ENCODE results near the gene OR3A2. TPM values are rescaled to one million over a fixed set of nuclear protein-coding genes. Genes with fewer than 3 reads are reported as not detected.

OR3A2 gene
- total RNA-seq, 1 experiment from 2014 or later: not detected

- H2AFZ ChIP-seq (ENCODE audit: low read depth, low read length, poor library complexity, severe bottlenecking): no peak overlapping the region
- no peaks in the 10 kb centered on the region for H3K9me2 ChIP-seq (ENCODE audit: insufficient read depth)
- POLR2A ChIA-PET: no interaction called here
- no peaks in the 10 kb centered on the region for H4K20me1 ChIP-seq (ENCODE audit: insufficient read depth)
- no peaks in the 10 kb centered on the region for H3K4me1 ChIP-seq (ENCODE audit: control insufficient read depth in 1 of 2, insufficient read depth in 2 of 2, low read length in 2 of 2)
- no TSS peak for BruUV-seq (replicated peaks)
- DNase-seq (ENCODE audit: low read depth, low spot score): no peak
- no peaks in the 10 kb centered on the region for H3K79me2 ChIP-seq (ENCODE audit: insufficient read depth, low read length)
- TF ChIP-seq TCF7L2 (IDR thresholded peaks at IDR 0.05; ENCODE audit: borderline replicate concordance, extremely low read depth, insufficient read depth, insufficient read length): no peak
- no peak for TF ChIP-seq SP1 (IDR thresholded peaks at IDR 0.05; ENCODE audit: low read depth)
- no peak for TF ChIP-seq POLR2A (IDR thresholded peaks at IDR 0.05; ENCODE audit: borderline replicate concordance, extremely low read depth, insufficient read depth, insufficient read length)
- TF ChIP-seq CTCF (IDR thresholded peaks at IDR 0.05 in 2 of 3, conservative IDR thresholded peaks at IDR 0.05 in 1 of 3; ENCODE audit: borderline replicate concordance in 1 of 3, insufficient read depth in 1 of 3, low read depth in 2 of 3, low read length in 2 of 3): no peak
- TF ChIP-seq EGR1 (IDR thresholded peaks at IDR 0.05; ENCODE audit: low read depth): no peak
- no peak for TF ChIP-seq CBX3 (IDR thresholded peaks at IDR 0.05; ENCODE audit: low read depth)
- TF ChIP-seq RAD21 (IDR thresholded peaks at IDR 0.05; ENCODE audit: low read depth): no peak
- no peak for TF ChIP-seq MAX (IDR thresholded peaks at IDR 0.05)
- TF ChIP-seq JUND (IDR thresholded peaks at IDR 0.05): no peak
- no peak for TF ChIP-seq CEBPB (IDR thresholded peaks at IDR 0.05; ENCODE audit: low read depth)
- no peak for TF ChIP-seq EZH2 (IDR thresholded peaks at IDR 0.05)
- TF ChIP-seq ZFX (IDR thresholded peaks at IDR 0.05): no peak
- TF ChIP-seq SRF (IDR thresholded peaks at IDR 0.05; ENCODE audit: low read depth): no peak
- H3K4me2 ChIP-seq (ENCODE audit: low read length): no peak overlapping the region
- RAD21 ChIA-PET (ENCODE audit: low non-redundant PET in 1 of 2, low total read pairs in 2 of 2, uncharacterized antibody in 2 of 2, unreplicated experiment in 2 of 2): no interaction called here
- H3K9ac ChIP-seq (ENCODE audit: low read length): no peak overlapping the region
- H3K36me3 ChIP-seq (ENCODE audit: control insufficient read depth in 1 of 2, insufficient read depth in 2 of 2, low read length in 2 of 2): no peaks in the 10 kb centered on the region
- ATAC-seq: no peak
- intact Hi-C loops (cut with micrococcal nuclease): no loop called here
- H3K9me3 ChIP-seq (ENCODE audit: control insufficient read depth in 1 of 2, insufficient read depth in 1 of 2, low read depth in 1 of 2, low read length in 2 of 2): no peaks in the 10 kb centered on the region
- no peak overlapping the region for H3K27ac ChIP-seq (ENCODE audit: low read depth, low read length)
- H3K4me3 ChIP-seq (replicated peaks in 1 of 2; ENCODE audit: low read depth in 1 of 2, low read length in 2 of 2): no peak overlapping the region
- peaks cover 10% of the 10 kb centered on the region for H3K27me3 ChIP-seq (ENCODE audit: insufficient read depth, low read length)
- CTCF ChIA-PET: no interaction called here
Observed at GRCh38 chr17:3401786-3402185, 15.7 kb upstream of the OR3A2 start.

All from HCT116 (cell line).